HG03571 (cell line): ENCODE measurements around the gene GALK1.

ENCODE experiments used
- ATAC-seq: cut with Tn5 transposase; IDR thresholded peaks from one replicate; pipeline ENCODE4 v1.9.1; 2021; ENCODE audit not compliant: unreplicated experiment

GALK1 gene

DNA sequence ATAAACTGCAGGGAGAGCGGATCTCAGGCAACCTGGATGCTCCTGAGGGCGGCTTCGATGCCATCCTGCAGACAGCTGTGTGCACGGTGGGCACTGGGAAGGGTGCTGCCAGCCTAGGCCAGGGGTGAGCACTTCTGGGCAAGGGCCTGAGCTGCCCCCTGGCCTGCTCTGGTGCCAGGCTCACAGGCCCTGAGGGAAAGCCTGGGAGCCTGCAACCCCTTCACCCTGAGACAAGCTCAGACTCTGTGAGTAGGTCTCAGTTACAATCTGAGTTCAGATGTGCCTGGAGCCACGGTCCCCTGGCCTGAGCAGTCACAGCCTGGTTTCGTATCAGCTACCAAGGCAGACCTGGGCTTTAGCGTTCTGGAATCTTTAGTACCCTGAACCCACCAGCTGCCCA is 35.6 kb downstream of the GALK1 start:
- ATAC-seq: no peak

DNA sequence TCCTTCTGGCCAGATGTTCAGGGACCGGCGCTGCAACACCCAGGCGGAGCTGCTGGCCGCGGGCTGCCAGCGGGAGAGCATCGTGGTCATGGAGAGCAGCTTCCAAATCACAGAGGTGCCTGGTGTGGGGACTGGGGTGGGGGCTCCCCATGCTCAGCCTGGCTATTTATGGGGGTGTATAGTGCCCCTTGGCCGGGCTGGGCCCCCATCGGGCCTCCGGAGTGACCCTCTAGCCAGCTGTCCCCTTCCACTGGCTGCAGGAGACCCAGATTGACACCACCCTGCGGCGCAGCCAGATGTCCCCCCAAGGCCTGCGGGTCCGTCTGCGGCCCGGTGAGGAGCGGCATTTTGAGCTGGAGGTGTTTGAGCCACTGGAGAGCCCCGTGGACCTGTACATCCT is 37.6 kb downstream of the GALK1 start:
- ATAC-seq: no peak

DNA sequence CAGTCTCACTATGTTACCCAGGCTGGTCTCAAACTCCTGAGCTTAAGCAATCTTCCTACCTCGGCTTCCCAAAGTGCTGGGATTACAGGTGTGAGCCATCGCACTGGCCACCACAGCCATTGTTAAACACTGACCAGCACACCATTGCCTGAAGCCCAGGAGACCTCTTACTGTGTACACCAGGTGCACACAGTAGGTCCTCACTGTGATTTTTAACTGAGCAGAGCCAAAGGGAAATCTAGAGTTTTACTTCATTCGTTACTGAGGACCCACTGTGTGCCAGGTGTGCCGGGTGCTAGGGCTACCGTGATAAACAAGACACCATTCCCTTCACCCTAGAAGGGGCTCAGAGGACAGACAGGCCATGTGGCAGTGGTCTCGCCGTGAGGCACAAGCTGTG is 39.5 kb downstream of the GALK1 start:
- no peak for ATAC-seq

DNA sequence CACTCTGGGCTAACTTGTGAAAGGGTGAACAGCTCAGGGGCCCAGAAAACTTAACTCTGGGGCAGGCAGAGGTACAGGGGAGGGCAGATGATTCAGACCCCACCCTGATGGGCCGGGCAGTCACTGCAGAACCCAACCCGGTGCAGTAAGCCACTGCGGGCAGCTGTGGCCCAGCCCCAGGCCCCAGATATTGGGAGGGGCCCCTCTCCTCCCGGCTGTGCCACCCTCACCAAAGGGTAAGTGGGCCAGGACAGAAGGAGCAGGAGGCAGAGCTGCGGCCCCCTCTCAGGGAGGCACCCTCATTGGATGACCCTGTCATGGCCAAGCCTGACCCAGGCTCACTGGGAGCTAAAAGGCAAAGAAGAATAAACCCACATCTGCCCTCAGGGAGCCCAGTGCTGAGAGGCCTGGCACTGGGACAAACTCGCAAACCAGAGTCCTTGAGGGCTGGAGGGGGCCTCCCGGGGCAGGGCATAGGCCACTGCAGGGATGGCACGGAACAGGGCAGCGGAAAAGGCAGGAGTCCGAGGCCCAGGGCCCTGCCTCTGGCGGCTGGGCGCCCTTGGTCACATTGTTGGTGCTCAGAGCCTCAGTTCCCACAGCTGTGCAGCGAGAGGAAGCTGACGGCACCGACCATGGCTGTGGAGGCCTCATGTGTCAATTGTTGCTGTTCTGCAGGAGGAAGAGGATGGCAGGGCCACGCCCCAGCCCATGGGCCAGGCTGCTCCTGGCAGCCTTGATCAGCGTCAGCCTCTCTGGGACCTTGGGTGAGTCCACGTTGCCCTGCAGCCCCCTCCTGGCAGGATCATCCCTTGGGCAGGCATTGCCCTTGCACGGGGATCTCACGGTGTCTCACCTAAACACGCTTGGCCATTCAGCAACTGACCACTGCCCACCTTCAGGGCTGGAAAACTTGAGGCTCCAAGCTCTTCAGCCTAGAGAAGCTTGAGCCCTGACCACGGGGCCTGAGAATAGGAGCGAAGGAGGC is 40.7 kb downstream of the GALK1 start:
- ATAC-seq: no peak

DNA sequence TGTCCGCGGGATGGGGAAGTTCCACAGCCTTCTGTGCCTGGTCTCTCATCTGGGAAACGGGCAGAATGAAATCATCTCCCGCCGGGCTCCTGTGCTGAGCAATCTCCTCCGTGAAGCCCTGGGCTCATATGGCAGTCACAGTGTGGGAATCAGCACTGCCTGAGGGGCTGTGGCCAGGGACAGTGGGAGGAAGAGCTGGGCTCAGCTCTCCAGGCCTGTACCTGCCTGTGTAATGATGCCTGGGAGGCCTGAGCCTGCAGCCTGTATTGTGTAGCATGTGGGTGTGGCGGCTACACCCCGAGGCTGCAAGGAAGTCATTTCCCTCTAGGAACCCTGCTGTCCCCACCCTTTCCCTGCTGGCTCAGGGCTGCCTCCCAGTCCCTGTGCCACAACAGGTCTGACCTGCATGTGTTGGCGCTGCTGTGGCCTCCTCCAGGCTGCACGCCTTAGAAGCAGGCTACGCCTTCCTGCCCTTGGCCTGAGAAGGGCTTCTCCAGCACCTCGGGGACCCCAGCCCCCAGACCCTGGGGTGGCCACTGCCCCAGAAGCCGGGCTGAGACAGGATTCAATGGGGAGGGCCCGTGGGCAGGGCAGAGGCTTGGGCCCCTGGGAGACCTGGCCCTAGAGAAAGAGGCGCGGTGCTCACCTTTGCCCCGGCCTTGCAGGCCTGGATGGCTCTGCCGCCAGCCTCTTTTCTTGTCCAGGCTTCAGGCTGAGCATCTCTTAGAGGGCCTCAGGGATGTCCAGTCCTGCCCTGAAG is 41.6 kb downstream of the GALK1 start:
- ATAC-seq: no peak

DNA sequence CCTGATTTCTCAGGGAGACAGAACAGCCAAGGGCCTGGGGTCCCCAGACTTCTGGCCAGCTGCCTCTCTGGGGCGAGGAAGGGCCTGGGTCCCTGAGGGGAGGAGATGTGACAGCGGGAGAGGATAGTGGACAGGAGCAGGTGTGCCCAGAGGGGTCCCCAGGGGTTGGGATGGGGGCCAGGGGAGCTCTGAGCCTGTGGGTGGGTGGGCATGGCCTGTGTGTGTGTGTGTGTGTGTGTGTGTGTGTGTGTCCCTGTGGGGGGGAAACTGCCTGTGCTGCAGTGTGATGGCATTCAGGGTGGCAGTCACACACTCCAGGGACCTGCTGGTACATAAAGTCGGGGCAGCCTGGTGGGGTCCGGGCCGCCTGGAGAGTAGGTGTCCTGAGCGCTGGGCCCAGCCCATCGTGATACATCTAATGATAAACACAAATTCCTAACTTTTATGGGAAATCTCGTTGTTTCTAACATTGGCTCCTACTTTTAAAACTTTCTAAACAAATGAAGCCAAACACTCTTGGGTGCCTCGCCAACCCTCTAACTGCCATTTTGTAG is 42.4 kb downstream of the GALK1 start:
- no peak for ATAC-seq

DNA sequence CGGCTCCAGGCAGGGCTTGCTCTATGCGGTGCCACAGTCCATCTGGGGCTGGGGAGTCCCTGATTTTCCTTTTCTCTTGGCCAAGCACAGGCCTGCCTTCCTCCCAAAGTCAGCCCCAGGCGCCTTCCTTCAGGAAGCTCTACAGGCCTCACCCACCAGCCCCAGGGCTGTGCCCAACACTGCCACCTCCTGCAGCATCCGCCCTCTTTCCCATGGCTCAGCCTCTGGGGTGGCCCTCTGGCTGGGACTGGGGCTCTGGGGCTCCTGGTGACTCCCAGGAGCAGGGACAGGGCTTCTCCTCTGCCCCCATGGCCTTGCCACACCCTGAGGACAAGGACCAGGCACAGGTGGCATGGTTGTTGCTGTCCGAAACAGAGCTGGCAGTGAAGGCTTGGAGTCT is 42.9 kb downstream of the GALK1 start:
- ATAC-seq: no peak

DNA sequence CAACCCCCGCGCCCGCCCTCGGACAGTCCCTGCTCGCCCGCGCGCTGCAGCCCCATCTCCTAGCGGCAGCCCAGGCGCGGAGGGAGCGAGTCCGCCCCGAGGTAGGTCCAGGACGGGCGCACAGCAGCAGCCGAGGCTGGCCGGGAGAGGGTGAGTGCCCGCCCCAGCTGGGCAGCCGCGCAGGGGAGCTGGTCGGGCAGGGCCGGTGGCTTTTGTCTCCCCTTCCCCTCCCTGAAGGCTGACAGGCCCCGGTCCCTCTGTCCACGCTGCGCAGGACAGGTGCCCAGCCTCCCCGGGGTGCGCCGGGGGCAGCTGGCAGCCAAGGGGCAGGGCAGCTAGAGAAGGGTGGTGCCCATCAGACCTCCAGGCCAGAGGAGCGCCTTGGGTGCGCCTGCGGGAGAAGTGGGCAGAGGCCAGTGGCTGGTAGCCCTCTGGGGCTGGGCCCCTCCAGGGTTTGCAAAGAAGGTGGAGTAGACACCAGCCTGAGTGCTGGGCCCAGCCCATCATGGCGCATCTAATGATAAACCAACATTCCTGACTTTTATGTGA is 43.5 kb downstream of the GALK1 start:
- no peak for ATAC-seq

DNA sequence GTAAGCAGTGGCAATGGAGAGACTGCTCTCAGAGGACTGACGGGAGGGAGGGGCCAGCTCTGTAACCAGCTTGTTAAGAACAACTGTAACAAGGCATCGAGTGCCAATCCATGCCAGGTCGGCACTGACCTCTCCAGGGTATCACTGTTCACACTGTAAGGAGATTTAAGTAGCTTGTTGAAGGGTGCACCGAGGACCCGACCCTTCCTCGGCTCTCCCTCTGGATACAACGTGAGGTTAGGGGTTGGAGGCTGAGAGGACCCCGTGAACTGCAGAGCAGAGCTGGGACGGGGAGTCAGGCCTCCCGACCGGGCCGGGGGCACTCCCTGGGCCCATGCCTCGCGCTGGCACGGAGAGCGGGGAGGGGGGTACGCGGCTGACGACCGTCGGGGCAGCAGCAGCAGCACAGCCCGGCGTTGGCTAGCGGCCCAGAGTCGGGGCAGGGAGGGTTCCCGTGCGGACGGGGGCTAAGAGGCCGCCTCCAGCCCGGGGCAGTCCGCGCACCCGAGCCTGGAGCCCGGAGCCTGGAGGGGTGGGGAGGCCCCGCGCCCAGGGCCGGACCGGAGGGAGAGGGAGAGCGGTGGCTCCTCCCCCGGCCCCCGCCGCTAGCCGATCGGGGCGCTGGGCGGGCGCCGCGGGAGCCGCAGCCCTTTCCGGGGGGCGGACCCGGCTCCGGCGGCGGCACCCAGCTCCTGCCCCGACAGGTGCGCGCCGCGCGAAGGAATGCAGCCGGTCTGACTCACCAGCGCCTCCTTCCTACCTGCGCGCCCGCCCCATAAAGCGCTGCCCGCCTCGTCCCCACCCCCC is 44.1 kb downstream of the GALK1 start, which contains the start of gene ITGB4:
ITGB4 (plus strand) TSS at position 804 of the 807 bp plus-strand sequence. CDS start 3,245 bp downstream, outside the sequence.
- no peak for ATAC-seq

DNA sequence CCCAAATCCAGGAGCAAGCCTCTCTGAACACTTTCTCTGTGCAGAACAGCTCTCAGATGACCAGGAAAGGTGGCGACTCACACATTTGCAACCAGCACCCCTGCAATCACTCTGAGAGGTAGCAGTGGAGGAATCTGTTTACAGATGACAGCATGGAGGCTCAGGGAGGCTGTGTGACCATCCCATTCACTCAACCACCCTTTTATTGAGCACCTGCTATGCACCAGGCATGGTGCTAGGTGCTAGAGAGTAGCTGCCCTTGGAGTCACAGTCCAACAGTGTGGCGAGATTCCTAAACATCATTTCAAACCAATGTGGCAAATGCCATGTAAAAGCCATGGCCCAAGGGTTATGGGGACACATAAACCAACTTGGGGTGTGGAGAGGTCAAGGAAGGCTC is 45.3 kb downstream of the GALK1 start:
- no peak for ATAC-seq

DNA sequence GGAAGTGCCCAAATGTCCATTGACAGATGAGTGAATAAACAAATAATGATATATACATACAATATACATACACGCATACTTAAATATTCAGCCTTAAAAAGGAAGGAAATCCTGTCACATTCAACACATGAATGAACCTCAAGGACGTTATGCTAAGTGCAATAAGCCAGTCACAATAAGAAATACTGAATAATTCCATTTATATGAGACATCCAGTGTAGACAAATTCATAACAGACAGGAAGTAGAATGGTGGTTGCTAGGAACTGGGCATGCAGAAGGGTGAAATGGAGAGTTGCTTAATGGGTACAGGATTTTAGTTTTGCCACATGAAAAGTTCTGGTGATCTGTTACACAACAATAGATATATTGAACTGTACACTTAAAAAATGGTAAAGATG is 52.5 kb downstream of the GALK1 start:
- ATAC-seq: no peak
